GM18873 (cell line): ENCODE measurements around the gene EXTL1.
A peak's percentile ranks its signal among the peaks of the same experiment; 100 is the strongest.

Experiments
- ATAC-seq: cut with Tn5 transposase; IDR thresholded peaks from one replicate; pipeline ENCODE4 v1.9.1; 2021; ENCODE audit warnings: mild to moderate bottlenecking, moderate library complexity, moderate number of reproducible peaks; ENCODE audit not compliant: unreplicated experiment, low FRiP score

Gene EXTL1

DNA sequence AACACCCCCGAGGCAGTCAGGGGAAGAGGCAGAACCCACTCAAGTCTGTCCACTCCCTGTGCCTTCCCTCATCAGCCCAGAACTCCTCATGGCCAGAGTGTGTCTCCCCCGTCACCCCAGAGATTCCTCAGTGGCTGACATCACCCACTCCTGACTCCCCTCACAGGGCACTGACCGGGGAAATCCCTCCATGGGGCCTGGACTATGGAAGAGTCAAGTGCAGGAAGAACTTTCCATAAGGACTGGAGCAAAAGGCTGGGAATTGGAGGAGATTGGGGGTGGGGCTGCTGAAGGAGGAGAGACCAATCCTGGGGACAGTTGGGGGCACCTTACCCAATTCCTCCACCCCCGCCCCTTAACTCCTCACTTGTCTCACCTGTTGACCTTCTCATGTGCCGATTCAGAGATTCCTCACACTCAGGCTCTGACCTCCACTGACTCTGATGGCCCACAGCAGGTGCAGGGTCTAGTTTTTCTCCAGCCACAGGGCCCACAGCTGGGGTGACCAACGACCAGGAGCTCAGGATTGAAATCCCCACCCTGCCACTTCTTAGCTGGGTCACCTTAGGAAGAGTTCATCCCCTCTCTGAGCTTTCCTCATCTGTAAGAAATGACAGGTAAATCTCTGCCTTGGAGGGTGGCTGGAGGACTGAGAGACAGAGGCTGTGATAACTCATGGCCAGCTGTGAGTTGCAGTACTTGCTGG lies 481 bp upstream of the EXTL1 start:
- no peak for ATAC-seq

DNA sequence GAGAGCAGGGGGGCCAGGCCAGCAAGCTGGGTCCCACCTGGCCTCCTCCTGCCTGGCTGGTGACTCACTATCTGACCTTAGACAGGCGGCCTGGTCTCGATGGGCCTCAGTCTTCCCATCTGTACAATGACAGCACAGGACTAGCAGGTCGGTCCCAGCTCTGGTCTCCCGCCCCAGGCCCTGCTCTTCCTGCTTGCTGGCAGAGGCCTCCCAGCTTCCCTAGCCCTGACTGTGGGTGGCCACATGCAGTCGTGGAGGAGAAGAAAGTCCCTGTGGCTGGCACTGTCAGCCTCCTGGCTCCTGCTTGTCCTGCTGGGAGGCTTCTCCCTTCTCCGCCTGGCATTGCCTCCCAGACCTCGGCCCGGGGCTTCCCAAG lies 817 bp downstream of the EXTL1 start:
- no peak for ATAC-seq

DNA sequence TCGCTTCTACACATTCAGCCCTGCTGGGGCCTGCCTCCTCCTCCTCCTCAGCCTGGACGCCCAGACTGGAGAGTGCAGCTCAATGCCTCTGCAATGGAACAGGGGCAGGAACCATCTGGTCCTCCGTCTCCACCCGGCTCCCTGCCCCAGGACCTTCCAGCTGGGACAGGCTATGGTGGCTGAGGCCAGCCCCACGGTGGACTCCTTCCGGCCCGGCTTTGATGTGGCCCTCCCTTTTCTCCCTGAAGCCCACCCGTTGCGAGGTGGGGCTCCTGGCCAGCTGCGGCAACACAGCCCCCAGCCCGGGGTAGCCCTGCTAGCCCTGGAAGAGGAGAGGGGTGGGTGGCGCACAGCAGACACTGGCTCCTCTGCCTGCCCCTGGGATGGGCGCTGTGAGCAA lies 1.4 kb downstream of the EXTL1 start:
- no peak for ATAC-seq

DNA sequence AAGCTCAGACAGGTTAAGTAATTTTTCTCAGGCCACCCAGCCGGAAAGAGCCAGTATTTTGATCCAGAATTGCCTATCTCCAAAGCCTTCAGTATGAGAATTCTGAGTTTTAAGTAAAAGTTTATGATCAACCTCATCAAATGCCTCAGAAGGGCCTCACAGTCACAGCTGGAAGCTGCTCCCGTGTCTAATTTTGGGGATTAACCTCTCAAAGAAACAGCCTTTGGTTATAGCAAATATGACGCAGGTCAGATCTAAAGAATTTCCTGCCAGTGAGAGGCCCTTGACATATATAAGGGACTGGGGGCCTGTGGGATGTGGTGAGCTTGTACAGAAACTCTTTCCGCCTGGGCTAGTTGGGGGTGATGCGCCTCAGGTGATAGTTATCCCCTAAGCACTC lies 2.3 kb downstream of the EXTL1 start:
- no peak for ATAC-seq

DNA sequence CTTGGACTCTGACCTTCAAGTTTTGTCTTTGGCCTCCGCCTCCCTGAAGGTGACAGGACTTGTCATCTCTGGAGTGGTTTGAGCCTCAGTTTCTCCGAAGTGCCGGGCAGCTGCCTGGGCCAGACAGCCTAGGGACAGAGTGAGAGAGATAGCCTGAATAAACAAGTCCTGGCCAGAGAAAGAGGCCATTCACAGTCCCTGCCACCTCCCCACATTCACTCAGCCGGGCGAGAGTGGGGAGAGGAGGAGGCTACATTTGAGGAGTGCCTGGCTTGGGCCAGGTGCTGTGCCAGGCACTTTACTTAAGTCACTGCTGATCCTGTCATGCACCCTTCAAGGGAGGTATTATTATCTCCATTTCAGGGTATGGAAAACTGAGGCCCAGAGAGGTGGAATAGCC lies 3.5 kb downstream of the EXTL1 start:
- ATAC-seq: no peak

DNA sequence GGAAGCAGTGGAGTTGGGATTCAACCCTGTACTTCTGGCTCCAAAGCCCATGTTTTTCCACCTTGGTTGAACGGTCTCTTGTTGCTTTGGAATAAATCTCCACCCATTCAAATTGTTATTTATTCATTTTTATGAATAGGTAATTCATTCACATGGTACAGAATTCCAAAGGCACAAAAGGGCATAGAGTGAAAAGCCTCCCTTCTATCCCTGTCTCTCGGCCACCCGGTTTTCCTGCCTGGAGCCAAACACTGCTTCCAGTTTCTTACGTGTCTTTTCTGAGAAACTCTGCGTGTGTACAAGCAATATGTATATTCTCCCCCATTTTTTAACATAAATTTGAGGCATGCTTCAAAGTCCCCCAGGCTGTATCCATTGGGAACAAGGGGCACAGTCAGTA lies 3.9 kb downstream of the EXTL1 start:
- ATAC-seq: no peak

DNA sequence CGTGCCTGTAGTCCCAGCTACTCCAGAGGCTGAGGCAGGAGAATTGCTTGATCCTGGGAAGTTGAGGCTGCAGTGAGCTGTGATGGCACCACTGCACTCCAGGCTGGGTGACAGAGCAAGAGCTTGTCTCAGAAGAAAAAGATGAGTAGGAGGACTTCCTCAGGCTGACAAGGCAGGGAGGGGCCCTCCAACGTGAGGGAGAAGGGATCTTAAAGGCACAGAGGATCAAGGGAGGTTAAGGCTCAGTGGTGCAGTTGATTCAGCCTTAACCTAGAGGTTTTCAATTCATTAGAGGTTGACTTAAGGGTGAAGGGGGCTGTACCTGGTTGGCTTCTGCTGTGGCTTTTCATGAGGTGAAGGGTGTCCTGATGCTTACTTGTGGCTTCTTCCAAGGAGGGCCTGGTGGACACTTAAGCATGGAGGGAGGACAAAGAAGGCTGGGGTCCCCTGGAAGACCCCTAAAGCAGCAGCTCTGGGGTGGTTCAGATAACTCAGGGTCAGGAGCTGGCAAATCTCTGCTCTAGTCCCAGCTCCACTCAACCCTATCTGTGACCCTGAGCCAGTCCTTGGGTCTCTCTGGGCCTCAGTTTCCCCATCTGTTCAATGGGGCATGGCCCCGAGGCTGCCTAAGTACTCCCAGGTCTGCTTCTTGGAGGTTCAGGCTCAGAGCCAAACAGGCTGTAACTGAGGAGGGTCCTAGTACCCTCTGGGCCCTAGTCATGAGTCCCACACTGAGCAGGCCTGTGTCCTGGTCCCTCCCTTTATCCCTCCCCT lies 6.3 kb downstream of the EXTL1 start:
- no peak for ATAC-seq

DNA sequence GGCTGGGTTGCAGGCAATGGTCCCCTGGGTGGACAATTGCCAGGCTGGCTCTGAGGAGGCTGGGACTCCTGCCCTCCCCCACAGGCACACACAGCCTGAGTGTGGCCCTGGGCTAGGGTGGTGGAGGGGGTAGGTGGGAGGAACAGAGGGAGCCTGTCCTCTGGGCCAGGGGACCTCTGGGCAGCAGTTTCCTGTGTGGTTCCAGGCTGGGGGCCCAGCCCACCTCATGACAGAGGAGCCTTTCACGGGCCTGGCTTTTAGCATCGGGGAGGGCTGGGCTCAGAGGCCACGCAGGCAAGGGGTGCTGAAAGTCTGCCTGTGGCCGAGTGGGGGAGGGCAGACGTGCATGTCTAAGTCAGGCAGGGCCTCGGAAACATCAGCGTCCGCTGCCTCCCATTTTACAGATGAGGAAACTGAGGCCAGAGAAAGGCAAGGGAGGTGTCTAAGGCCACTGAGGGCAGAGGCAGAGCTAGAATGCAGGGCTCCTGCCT lies 7.0 kb downstream of the EXTL1 start:
- no peak for ATAC-seq

DNA sequence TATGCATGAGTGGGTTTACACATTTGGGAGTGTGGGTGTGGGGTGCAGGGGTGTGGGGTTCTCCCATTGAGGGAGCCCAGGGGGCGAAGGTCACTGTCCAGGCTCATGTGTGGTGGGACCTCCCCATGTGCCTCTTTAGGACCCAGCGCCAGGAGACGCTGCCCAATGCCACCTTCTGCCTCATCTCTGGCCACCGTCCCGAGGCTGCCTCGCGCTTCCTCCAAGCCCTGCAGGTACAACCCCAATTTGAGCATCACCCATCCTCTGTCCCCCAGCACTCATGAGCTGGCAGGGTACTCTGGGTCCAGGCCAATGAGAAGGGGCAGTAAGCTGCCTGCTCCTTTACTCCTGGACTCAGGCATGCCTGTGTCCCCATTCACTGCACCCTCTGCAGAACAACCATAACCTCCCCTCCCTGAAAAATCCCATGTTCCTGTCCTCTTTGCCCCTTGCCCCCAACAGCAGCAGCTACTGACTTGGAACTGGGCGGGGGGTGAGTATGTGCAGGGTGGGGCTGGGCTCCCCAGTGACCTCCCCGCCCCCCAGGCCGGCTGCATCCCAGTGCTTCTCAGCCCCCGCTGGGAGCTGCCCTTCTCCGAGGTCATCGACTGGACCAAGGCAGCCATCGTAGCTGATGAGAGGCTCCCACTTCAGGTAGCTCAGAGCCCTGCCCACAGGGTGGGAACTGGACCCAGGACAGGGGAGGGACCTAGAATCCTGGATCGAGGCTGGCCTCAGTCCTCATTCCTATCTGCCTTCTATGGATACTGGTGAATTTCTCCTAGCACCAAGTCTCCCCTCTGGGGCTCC lies 7.7 kb downstream of the EXTL1 start:
- ATAC-seq: no peak

DNA sequence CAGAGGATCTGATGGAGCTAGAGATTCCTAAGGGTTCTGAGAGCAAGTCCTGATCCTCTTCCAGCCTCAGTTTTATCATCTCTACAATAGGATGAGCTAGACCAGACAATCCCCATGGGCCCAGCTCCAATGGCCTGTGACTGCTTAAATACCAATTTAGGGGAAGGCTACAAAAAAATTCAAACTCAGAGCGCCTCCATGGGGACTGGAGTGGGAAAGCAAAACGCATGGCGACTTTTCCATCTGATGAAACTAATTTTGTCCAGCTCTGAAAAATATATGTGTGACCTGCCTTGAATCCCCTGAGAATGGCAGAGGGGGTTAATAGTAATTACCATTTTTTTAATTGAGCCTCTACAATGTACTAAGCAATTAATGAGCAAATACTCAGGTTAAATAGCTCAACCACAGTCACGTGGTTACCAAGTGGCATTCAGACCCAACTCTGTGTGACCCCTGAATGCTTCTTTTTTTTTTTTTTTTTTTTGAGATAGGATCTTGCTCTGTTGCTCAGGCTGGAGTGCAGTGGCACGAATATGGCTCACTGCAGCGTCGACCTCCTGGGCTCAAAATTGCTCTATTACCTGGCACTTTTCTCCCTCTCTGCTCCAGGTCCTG lies 8.4 kb downstream of the EXTL1 start:
- ATAC-seq: no peak

DNA sequence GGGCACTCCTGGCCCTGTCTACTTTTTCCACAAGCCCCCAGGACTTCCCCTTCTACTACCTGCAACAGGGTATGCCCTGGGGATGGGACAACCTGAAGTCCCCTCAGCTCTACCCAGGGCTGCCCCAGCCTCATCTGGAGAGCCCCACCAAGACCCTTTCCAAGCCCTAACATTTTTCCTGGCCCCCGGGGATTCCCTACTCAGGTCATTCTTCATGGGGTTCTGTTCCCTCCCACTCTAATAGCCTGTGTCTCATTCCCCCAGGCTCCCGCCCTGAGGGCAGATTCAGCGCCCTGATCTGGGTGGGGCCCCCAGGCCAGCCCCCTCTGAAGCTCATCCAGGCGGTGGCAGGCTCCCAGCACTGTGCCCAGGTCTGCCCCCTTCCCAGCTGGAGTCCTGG lies 9.6 kb downstream of the EXTL1 start:
- no peak for ATAC-seq

DNA sequence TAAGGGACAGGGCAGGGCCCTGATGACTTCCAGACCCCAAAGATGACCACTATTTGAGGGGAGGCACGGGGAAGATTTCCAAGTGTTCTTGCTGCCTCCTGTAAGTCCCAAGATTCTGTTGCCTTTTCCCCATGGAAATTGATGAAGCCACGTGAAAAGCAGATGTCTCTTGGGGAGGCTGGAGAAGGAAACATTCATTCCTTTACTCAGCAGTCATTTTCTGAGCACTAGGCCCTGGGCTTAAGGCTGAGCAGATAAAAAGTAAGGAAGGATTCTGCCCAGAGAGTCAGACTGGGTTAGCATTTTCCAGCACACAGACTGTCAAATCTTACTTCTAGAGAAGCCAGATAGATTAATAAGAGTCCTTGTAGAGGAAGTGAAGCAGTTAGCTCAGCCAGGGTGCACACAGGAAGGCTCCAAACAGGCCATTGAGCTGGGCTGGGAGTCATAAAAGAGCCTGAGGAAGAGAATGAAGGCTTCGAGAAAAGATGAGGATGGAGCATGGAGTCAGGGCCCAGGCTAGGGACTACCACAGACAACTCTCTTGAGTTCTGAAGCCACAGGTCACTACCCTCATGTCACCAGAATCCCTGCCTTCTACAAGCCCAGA lies 10.1 kb downstream of the EXTL1 start:
- ATAC-seq: no peak

DNA sequence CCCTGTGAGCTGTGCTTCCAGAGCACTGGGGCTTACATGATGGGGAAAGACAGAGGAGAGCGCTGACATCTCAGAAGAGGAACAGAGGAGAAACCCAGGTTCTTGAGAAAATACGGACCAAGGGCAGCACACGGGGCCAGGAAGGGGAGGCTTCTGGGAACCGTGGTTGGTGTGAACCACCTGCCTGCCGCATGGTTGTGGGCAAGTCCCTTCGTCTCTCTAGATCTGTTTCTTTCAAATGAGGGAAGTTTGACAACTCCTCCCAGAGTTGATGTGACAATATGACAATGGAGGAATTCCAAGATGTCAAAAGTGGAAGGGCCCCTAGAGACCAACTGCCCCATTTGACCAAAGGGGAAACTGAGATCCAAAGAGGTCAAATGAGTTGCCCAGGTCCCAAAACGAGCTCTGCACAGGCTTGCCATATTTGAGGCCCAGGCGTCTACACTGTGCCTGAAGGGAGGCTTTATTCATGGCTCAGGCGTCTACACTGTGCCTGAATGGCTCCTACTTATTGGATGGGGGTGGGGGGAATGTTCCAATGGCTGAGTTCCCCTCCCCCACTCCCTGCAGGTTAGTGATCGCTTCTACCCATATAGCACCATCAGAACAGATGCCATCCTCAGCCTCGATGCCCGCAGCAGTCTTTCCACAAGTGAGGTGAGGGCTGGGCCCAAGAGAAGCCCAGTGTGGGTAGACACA lies 11.2 kb downstream of the EXTL1 start:
- no peak for ATAC-seq

DNA sequence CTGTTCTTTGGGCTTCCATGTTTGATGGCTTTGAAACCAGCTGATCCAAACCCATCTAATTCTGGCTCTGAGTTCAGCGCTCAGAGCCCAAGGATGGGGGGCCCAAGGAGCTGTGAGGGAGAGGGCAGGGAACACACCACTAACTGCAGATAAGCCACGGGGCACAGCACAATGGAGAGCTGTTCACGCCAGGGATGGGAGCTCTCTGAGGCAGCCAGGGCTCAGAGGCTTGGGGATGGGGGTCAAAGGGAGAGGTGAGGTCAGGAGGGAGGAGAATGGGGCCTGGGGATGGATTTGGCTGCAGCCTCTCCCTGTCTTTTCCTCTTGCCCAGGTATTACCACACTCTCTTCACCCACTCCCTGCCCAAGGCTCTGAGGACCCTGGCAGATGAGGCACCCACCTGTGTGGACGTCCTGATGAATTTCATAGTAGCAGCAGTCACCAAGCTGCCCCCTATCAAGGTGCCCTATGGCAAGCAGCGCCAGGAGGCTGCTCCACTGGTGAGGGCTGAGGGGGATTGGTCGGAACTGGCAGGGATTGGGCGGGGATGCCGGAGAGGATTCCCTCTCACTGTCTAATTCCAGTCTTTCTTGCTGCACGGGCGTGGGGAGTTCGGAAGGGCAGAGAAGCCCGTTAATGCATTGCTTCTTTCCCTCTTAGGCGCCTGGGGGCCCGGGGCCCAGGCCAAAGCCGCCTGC lies 13.1 kb downstream of the EXTL1 start:
- ATAC-seq: no peak

DNA sequence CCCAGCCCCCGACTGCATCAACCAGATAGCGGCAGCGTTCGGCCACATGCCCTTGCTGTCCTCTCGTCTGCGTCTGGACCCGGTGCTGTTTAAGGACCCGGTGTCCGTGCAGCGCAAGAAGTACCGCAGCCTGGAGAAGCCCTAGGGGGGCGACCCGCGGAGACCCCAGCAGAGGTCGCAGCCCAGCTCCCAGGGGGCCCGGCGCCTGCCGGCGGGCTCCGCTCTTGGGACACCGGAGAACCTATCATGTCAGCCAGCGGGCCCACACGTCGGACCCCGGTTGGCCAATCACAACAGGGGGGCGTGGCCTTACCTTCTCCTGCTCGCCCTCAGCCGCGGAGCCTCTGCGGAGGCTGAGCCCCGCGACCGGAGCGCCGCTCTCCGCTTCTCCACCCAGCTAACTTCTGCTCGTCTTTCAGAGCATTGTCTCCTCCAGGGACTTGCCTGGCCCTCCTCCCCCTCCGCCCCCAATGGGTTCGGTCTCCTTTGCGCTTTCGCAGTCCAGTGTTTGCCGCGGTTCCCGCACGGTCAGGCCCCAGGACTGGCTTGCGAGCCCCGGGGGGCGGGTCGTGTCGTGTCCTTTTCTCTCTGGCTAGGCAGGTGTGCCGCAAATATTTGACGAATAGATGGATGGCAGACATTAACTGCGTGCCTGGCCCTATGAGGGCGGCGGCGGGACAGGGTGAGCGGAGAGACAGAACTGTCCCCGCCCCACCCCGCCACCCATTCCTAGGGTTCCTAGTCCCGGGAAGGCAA lies 13.8 kb downstream of the EXTL1 start:
- ATAC-seq: peak; percentile 68

DNA sequence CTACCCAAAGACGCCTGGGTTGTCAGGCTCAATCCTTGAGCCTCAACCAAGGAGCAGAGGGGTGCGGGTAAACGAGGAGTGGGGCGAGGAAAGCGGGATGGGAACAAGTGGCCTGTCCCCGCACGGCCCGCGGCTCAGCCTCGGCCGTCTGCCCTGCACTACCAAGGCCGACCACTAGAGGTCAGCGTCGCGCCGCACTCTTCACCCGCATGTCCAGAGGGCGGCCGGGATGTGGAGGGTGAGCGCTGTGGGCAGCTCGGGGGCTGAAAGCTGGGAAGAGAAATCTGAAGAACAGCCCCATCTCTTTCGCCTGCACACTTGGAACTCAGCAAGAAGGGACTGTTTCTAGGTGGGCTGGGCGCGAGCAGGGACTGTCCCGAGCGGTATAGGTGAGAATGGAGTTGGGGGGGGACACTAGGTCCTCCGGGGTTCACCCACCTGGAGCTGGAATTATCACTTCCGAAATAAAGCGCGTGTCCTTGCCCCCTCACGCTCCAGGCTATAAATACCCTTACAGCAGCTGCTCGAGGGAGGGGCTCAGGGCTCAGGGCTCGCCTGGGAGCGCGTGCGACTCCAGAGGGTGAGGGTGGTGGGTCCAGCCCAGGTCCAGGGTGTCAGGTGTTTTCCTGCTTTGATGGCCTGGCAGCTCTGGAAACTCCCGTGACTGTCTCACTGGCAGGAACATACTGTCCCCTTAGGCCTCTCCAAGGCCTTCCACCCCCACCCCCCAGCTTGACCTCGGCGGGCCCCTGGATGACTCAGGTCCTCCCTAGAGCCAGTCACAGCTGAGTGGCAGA lies 14.6 kb downstream of the EXTL1 start:
- peak; percentile 52 for ATAC-seq

DNA sequence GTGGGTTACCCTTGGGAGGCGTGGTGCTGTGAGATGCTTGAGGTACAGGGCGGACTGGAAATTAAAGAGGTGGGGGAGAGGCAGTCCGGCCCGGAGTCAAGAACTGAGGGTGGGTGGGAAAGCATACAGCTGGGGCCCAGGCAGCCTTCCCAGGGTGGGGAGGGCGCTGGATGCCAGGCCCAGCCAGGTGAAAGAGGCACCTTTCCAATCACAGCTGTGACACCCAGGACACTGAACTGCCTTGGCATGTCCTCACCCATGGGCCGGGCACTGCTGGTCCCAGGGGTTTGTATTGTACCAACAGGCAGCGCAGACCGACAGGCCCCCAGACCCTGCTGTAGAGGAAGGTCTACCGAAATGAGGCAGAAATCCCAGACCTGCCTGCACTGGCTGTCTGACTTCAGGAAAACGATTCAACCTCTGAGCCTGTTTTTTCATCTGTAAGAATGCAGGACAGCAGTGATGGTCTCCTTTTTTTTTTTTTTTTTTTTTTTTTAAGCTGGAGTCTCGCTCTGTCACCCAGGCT lies 15.2 kb downstream of the EXTL1 start:
- ATAC-seq: no peak
